ENCODE results near the gene SGO2.

GRCh38 chr2:200627110-200627770 is 101.2 kb downstream of the SGO2 start:
- TF ChIP-seq, protein P1, sequence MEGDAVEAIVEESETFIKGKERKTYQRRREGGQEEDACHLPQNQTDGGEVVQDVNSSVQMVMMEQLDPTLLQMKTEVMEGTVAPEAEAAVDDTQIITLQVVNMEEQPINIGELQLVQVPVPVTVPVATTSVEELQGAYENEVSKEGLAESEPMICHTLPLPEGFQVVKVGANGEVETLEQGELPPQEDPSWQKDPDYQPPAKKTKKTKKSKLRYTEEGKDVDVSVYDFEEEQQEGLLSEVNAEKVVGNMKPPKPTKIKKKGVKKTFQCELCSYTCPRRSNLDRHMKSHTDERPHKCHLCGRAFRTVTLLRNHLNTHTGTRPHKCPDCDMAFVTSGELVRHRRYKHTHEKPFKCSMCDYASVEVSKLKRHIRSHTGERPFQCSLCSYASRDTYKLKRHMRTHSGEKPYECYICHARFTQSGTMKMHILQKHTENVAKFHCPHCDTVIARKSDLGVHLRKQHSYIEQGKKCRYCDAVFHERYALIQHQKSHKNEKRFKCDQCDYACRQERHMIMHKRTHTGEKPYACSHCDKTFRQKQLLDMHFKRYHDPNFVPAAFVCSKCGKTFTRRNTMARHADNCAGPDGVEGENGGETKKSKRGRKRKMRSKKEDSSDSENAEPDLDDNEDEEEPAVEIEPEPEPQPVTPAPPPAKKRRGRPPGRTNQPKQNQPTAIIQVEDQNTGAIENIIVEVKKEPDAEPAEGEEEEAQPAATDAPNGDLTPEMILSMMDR (IDR thresholded peaks at IDR 0.05): no peak
- no peak for TF ChIP-seq POLR2A (IDR thresholded peaks at IDR 0.05)
